Stimulated activated naive CD4-positive, alpha-beta T cell (primary cell): ENCODE data around the gene DOCK3.
"Not testable (repeated sequence)": the region's sequence is repeated elsewhere in the genome, so short reads cannot be mapped to it uniquely, and the experiment has no call there.

Source experiments
- DNase-seq, 6 experiments: peaks; one replicate each; lab custom pipeline; 2025; lab: John Stamatoyannopoulos, UW

DOCK3 gene

GRCh38 chr3:50883755-50884154, 209.0 kb downstream of the DOCK3 start:
- no peak for DNase-seq

DNA sequence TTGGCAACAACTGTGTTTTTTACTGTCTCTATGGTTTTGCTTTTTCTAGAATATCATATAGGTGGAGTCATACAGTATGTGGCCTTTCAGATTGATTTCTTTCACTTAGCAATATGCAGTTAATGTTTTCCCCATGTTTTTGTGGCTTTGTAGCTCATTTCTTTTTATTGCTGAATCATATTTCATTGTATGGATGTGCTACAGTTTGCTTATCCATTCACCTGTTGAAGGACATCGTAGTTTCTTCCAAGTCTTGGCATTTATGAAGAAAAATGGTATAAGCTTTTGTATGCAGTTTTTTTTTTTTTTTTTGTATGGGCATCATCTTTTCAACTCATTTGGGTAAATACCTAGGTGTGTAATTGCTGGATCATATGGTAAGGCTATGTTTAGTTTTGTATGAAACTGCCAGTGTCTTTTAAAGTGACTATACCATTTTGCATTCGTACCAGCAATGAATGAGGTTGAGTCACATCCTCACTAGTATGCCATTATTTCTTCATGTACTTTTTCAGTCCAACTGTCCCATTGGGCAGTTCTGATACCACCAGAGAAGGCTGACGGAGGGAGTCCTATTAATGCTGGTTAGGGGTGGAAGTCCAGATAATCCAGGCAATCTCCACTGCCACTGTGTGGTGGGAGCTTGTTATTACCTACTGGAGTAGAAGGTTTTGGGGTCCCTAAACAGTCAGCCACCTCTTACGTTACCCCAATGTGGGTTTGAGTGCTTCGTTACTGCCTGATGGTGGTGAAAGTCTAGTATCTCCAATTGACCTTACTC, 210.5 kb downstream of the DOCK3 start:
- DNase-seq: no peak

DNA sequence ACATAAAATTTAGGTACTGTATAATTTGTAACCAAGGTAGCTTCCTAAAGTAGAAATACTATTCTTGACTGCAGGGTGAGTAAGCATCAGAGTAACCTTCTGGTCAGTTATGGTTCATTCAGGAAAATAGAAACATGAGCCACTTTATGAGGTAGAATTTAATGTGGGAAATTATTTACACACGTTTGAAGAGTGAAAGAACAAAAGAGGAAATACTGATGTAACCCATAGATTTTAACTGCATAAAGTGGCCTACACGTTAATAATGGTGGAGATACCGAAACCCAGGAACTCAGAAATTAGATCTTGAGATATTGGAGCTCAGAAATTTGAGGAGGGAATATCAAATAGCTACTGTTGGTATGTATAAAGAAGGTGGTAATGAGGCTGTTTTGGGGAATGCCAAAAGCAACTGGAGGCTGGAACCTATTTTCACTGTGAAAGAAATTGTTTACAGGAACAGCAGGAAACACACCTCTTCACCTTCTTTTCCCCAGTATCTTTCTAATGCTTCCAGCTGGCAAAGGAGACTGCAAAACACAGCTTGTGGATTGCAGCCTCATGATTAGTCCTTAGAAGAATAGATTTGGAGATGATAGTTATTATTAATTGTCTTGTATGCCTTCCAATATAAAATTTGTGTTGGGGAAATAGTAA, 216.1 kb downstream of the DOCK3 start:
- no peak for DNase-seq

GRCh38 chr3:50901097-50901496, 226.4 kb downstream of the DOCK3 start:
- DNase-seq: not testable (repeated sequence)

DNA sequence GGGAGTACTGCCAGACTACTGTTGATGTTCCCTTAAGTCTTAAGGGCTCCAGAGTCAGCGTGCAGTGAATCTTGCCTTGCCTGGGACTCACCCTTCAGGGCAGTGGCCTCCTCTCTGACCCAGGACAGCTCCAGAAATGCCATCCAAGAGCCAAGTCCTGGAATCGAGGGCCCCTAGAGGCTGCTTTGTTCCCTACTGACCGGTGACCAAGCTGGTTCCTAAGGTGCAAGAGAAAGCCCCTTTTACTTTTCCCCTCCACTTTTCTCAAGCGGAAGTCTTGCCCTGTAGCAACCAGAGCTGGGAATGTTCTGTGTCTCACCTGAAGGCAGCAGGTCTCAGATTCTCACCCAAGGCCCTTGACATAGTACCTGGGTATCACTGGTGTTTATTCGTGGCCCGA, 238.0 kb downstream of the DOCK3 start:
- DNase-seq: no peak

DNA sequence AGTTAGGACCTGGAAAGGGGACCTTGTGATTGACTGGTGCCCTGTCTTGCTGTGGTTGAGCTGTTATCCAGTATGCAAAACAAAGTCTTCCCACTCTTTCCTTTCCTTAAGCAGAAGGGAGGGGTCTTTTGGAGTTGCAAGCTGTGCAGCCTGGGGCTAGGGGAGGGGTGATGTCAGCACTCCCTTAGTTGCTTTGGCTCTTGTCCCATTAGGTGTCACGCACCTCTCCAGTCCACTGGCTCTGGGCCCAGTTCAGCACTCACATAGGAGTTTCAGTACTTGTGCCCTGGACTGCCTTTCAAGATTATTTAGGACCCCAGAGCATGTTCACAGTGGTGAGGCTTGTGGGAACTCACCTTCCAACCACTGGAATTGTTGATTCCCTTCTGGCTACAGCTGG, 238.5 kb downstream of the DOCK3 start:
- no peak for DNase-seq

- not testable (repeated sequence) for DNase-seq
Observed at GRCh38 chr3:50922071-50922470, 247.3 kb downstream of the DOCK3 start.

DNA sequence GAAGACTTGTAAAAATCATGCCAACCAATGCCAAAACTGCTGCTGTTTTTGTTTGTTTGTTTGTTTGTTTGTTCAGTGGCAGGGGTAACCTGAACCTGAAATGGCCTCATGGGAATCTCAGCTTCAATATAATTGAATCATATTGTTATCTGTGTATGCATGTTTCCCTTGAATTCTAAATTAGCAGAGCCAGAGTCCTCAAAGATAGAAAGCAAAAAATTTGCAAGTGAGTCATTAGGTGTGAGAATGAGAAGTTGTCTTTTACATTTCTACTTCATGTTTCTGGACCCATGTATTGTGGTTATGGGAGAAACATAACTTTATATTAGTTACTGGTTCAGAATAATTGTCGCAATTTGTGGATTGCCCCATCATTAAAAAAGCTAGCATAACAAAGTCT, 249.2 kb downstream of the DOCK3 start:
- DNase-seq: no peak

GRCh38 chr3:50924638-50925037, 249.9 kb downstream of the DOCK3 start:
- no peak for DNase-seq

GRCh38 chr3:50926868-50927267, 252.1 kb downstream of the DOCK3 start:
- peak in 1 of 6 experiments; percentile 10 for DNase-seq

GRCh38 chr3:50930371-50931208, 255.9 kb downstream of the DOCK3 start:
- DNase-seq: no peak

DNA sequence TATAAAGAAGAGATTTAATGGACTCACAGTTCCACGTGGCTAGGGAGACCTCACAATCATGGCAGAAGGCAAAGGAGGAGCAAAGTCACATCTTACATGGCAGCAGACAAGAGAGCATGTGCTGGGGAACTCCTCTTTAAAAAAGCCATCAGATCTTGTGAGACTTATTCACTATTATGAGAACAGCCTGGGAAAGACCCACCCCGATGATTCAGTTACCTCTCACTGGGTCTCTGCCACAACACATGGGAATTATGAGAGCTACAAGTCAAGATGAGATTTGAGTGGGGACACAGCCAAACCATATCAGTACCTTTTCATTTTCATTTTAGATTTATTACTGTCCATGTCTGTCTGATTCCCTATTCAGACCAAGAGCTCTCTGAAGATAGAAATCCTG, 258.2 kb downstream of the DOCK3 start:
- DNase-seq: not testable (repeated sequence)

DNA sequence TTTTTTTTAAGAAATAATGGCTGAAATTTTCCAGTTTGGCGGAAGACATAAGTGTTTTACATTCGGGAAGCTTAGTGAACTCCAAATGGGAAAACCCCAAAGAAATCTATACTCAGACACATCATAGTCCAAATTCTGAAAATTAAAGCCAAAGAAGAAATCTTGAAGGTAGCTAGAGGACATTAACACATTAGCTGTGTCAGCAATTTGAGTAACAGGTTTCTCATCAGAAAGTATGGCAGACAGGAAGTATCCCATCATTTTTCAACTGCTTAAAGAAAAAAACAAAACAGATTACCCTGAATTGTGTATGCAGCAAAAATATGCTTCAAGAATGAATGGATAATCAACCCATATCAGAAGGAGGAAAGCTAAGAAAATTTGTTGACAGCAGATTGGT, 261.7 kb downstream of the DOCK3 start:
- DNase-seq: no peak

DNA sequence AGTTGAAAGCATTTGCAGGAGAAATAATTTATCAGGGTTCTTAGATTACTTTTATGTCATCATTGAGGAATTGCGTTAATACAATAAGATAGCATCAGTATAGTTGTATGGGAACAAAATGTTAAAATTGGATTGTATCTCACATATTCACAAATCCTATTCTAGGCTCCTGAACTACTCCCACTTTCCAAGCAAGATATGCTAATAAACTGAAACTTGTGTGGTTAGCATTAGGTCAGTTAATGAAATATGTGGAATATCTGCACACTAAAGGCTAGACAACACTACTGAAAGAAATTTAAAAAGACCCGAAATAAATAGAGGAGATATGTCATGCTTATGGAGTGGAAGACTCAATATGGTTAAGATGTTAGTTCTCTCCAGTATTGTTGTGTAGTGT, 272.7 kb downstream of the DOCK3 start:
- DNase-seq: no peak

GRCh38 chr3:50950591-50950990, 275.9 kb downstream of the DOCK3 start:
- DNase-seq: no peak

DNA sequence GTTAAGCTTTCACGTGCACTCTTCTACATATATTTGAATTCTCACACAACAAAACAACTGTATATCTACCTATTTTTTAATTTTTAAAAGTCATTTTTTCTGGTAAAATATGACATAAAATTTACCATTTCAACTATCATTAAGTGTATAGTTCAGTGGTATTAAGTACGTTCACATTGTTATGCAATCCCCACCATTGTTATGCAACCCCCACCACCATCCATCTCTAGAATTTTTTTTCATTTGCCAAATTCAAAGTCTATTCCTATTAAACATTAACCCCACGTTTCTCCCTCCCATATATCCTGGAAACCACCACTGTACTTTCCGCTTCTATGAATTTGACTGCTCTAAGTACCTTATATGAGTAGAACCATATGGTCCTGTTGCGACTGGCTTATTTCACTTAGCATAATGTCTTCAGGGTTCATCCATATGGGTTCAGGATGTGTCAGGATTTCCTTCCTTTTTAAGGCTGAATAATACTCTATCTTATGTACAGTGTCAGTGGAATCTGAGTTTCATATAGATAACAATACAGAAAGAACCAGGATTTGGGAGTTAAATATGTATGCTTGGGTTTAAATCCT, 279.2 kb downstream of the DOCK3 start:
- DNase-seq: no peak

- no peak for DNase-seq
Observed at GRCh38 chr3:50961386-50961785, 286.7 kb downstream of the DOCK3 start.

- DNase-seq: peak; percentile 33 to 83 (median 56)
Observed at GRCh38 chr3:50971487-50971924, 296.8 kb downstream of the DOCK3 start.

GRCh38 chr3:50972029-50972428, 297.3 kb downstream of the DOCK3 start:
- DNase-seq: no peak

DNA sequence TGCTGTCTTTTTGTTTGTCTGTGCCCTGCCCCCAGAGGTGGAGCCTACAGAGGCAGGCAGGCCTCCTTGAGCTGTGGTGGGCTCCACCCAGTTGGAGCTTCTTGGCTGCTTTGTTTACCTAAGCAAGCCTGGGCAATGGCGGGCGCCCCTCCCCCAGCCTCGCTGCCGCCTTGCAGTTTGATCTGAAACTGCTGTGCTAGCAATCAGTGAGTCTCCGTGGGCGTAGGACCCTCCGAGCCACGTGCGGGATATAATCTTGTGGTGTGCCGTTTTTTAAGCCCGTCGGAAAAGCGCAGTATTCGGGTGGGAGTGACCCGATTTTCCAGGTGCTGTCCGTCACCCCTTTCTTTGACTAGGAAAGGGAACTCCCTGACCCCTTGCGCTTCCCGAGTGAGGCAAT, 303.9 kb downstream of the DOCK3 start:
- not testable (repeated sequence) for DNase-seq

- no peak for DNase-seq
Observed at GRCh38 chr3:50978991-50979667, 304.4 kb downstream of the DOCK3 start.
